Measurements from ENCODE around the gene SPATA31A7.
"Not testable (repeated sequence)": the region's sequence is repeated elsewhere in the genome, so short reads cannot be mapped to it uniquely, and the experiment has no call there.

SPATA31A7 gene

GRCh38 chr9:61189736-61190135 is at the start of gene SPATA31A7:
Gene SPATA31A7 (plus strand): TSS chr9:61190036. CDS start chr9:61190065, 29 bp downstream.
- not testable (repeated sequence) for DNase-seq

GRCh38 chr9:61226438-61226837 is 36.6 kb downstream of the SPATA31A7 start:
- not testable (repeated sequence) for DNase-seq

All from CD4-positive, alpha-beta T cell treated with Interleukin-1 beta for 1 hour (primary cell).